Adipocyte (in vitro differentiated cells): Measurements from ENCODE around the gene USP47.

Experiments
- DNase-seq: peaks from one replicate; pipeline ENCODE4 v3.0.0-alpha.2; 2015; ENCODE audit warnings: low read depth
- H3K27me3 ChIP-seq: replicated peaks from 2 replicates; pipeline ENCODE4 v1.7.0; 2013; ENCODE audit warnings: mild to moderate bottlenecking, low read length, moderate library complexity; ENCODE audit not compliant: control insufficient read depth, insufficient read depth
- H3K36me3 ChIP-seq: 2 replicates; pipeline ENCODE4 v1.7.0; 2013; ENCODE audit warnings: low read length, mild to moderate bottlenecking, moderate library complexity; ENCODE audit not compliant: control insufficient read depth, insufficient read depth, severe bottlenecking
- H3K4me1 ChIP-seq: 2 replicates; pipeline ENCODE4 v1.7.0; 2013; ENCODE audit warnings: mild to moderate bottlenecking, low read length, moderate library complexity; ENCODE audit not compliant: control insufficient read depth, insufficient read depth
- H3K4me3 ChIP-seq: 2 replicates; pipeline ENCODE4 v1.7.0; 2013; ENCODE audit warnings: mild to moderate bottlenecking, low read length, moderate library complexity
- H3K9ac ChIP-seq: 2 replicates; pipeline ENCODE4 v1.7.0; 2013; ENCODE audit warnings: mild to moderate bottlenecking, low read length, moderate library complexity
- H3K9me3 ChIP-seq: 2 replicates; pipeline ENCODE4 v1.7.0; 2013; ENCODE audit warnings: mild to moderate bottlenecking, low read length, moderate library complexity; ENCODE audit not compliant: control insufficient read depth

Gene USP47

DNA sequence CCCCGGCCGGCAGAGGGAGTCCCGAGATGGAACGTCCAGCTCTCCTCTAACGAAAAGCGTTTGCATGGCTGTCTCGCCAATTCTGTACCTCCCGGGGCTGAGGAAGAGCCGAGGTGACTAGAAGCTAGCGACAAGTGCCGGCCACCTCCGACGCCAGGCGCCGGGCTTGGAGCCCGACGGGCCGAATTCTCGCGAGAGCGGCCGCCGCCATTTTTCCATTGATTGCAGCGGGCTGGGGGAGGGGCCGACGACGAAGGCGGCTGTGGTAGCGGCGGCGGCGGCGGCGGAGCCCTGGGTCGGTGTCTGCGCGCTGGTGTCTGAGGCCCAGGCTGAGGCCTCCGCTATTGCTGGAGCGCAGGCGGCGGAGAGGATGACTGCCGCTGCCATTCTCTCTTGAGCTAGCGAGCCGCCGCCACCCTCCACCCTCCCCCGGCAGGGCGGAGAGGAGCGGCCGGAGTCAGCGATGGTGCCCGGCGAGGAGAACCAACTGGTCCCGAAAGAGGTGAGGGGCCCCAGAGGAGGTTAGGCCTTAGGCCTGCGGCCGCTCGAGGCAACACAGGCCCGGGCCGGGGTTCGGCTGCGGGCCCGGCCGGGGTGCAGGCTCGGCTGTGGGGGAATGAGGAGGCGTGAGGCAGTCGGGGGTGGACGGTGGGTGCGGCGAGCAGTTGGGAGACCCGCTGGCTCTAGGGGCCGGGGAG lies at the start of gene USP47:
Gene USP47 (plus strand): TSS at position 250 of the 698 bp plus-strand sequence. CDS start 214 bp downstream, at position 464.
- no peaks in the 10 kb centered on the region for H3K36me3 ChIP-seq
- H3K4me3 ChIP-seq: peak within 1 kb of the TSS; percentile 83
- H3K4me1 ChIP-seq: peaks cover 37% of the 10 kb centered on the region
- H3K9me3 ChIP-seq: no peaks in the 10 kb centered on the region
- peak within 1 kb of the TSS; percentile 90 for H3K9ac ChIP-seq
- no peaks in the 10 kb centered on the region for H3K27me3 ChIP-seq
- peak; percentile 95 for DNase-seq

GRCh38 chr11:11793073-11793472 lies 48.7 kb upstream of the USP47 start:
- H3K4me3 ChIP-seq: no peak overlapping the region
- no peaks in the 10 kb centered on the region for H3K36me3 ChIP-seq
- H3K4me1 ChIP-seq: no peaks in the 10 kb centered on the region
- no peak overlapping the region for H3K9ac ChIP-seq
- H3K27me3 ChIP-seq: no peaks in the 10 kb centered on the region
- no peak for DNase-seq
- H3K9me3 ChIP-seq: no peaks in the 10 kb centered on the region

DNA sequence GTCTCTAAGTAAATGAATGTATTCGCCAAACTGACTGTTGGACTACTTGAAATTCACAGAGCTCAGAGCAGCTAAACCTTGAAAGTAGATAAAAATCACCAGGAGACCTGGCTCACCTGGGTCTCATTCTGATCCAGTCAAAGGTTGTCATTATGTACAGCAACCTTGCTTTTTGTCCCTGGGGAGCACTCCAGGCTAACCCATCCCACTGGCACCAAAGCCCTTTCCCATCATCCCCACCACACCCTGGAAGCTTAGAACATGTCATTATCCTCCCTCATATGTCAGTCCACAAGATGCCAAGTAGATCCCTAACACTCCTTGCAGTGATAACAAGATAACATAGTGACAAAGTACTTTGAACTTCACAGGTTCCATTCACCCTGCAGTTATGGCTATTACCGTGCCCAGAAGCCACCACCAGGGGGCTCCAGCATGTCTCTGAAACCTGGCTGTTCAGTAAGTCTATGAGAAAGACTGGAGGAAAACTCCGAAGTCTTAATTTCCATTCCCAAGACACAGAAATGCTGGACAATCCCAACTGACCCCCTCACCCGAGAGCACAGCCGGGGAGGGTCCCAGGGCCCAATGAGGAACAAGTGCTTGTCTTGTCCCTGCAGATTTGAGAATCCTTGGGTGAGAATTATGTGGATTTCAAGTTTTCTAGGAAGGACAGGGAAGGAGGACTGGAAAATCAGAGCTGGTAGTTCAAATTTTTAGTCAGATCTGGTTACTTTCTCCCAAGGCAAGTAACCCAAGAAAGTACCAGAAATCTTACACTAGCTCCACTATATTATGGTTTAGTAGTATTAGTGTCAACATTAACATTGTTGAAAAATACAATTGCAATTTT lies 43.0 kb upstream of the USP47 start:
- peaks cover 4% of the 10 kb centered on the region for H3K4me1 ChIP-seq
- H3K27me3 ChIP-seq: no peaks in the 10 kb centered on the region
- H3K9me3 ChIP-seq: no peaks in the 10 kb centered on the region
- DNase-seq: peak; percentile 92
- H3K36me3 ChIP-seq: no peaks in the 10 kb centered on the region
- no peak overlapping the region for H3K4me3 ChIP-seq
- H3K9ac ChIP-seq: peak overlapping the region; percentile 28

GRCh38 chr11:11805228-11805627 lies 36.5 kb upstream of the USP47 start:
- no peaks in the 10 kb centered on the region for H3K9me3 ChIP-seq
- H3K36me3 ChIP-seq: no peaks in the 10 kb centered on the region
- peaks cover 23% of the 10 kb centered on the region for H3K4me1 ChIP-seq
- H3K27me3 ChIP-seq: no peaks in the 10 kb centered on the region
- H3K4me3 ChIP-seq: no peak overlapping the region
- no peak overlapping the region for H3K9ac ChIP-seq
- DNase-seq: no peak

GRCh38 chr11:11806074-11806473 lies 35.7 kb upstream of the USP47 start:
- H3K4me3 ChIP-seq: no peak overlapping the region
- no peaks in the 10 kb centered on the region for H3K36me3 ChIP-seq
- H3K4me1 ChIP-seq: peaks cover 23% of the 10 kb centered on the region
- no peaks in the 10 kb centered on the region for H3K9me3 ChIP-seq
- DNase-seq: no peak
- H3K9ac ChIP-seq: no peak overlapping the region
- no peaks in the 10 kb centered on the region for H3K27me3 ChIP-seq

- DNase-seq: no peak
- Histone ChIP-seq H3K9me3 (no peaks in the 10 kb centered on the region), H3K27me3 (no peaks in the 10 kb centered on the region), H3K9ac (no peak overlapping the region), H3K36me3 (no peaks in the 10 kb centered on the region), H3K4me3 (no peak overlapping the region), H3K4me1 (peaks cover 23% of the 10 kb centered on the region)
Observed at GRCh38 chr11:11806586-11806985, 35.2 kb upstream of the USP47 start.

DNA sequence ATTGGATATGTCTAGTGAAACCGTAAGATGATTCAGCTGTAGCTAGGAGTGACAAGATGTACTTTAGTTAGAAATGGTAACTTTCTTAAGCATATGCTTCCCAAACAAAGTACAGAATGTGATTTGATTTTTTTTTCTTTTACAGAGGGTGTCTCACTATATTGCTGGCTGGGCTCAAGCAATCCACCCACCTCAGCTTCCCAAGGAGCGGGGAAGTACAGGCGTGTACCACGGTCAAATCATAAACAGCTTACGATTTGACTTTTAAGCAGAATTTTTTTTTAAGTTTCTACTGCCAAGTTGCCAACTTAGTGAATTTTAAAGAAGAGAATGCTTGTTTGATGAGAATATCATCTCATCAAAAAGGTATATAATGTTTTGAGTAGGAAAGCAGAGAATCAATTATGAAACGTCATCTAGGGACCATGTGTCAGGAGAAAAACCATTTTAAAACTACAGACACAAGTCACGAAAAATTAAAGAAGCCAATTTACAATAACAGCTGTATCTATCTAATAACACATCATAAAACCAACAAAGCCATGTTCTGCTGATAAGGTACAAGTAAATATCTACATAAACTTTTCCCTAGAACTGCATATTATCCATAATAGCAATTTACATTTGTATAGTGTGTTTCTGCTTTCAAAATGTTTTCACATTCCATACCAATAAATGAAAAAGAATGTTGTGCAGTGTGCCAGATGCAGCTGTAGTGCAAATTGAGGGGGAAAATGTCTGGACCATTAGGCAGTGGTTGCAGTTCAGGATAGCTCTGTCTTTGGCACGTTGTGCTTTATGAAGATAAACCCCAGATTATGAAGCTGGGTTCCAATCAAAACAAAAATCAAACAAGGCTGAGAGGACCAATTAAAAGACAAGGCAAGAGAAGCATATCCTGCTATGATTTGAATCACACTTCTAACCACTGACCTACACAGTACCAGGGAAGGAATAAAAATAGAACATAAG lies 33.7 kb upstream of the USP47 start:
- Histone ChIP-seq H3K4me3 (no peak overlapping the region), H3K4me1 (peaks cover 29% of the 10 kb centered on the region), H3K36me3 (no peaks in the 10 kb centered on the region), H3K9me3 (no peaks in the 10 kb centered on the region), H3K27me3 (no peaks in the 10 kb centered on the region), H3K9ac (no peak overlapping the region)
- DNase-seq: peak; percentile 36

GRCh38 chr11:11808992-11809615 lies 32.7 kb upstream of the USP47 start:
- DNase-seq: no peak
- H3K4me3 ChIP-seq: no peak overlapping the region
- H3K4me1 ChIP-seq: peaks cover 37% of the 10 kb centered on the region
- no peaks in the 10 kb centered on the region for H3K27me3 ChIP-seq
- H3K9me3 ChIP-seq: no peaks in the 10 kb centered on the region
- no peaks in the 10 kb centered on the region for H3K36me3 ChIP-seq
- no peak overlapping the region for H3K9ac ChIP-seq

DNA sequence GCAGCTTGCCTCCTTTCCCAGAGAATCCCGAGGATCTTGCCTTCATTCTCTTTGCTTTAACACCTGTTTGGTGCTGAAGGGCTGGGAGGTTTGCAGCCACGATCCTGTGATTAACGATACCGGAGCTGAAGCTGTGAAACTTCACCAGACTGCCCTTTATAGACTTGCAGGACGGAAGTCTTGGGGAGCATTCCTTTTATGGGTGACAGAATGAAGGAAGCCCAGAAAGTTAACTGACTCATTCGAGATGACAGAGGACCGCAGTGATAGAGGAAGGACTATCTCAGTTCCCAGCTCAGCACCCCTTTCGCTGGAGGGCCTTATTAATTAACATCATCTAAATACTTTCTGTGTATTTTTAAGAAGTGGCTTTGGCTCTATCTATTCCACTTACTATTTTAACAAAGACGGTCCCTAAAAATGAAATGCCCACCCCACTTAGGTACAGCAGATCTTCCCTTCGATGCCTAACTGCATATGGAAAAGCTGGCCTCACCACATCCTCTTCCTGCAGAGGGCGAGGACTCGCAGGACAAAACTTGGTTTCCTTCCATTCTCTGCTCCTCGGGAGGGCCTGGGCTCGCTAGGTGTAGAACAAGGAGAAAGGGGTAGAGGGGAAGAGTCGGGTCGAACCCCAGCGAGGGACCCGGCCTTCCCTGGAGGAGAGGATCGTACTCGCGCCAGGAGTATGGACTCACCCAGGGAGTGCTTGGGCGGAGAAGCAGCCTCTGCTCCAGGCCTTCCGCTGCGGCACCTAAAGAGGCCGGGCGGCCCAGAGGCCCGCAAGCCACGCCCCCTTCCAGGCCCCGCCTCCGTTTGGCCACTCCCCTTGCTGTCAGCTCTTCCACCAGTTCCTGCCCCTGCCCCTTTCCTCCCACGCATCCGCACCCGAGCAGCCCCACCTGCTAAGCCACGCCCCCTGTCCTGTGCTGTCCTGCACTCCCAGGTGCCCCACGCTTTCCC lies 30.7 kb upstream of the USP47 start:
- H3K4me3 ChIP-seq: no peak overlapping the region
- H3K27me3 ChIP-seq: no peaks in the 10 kb centered on the region
- no peaks in the 10 kb centered on the region for H3K36me3 ChIP-seq
- DNase-seq: no peak
- no peaks in the 10 kb centered on the region for H3K9me3 ChIP-seq
- H3K9ac ChIP-seq: no peak overlapping the region
- H3K4me1 ChIP-seq: peaks cover 34% of the 10 kb centered on the region
